HG03571 (cell line): ENCODE results near the gene NUPR2.
"Not testable (repeated sequence)": the region's sequence is repeated elsewhere in the genome, so short reads cannot be mapped to it uniquely, and the experiment has no call there.

Experiments
- ATAC-seq: cut with Tn5 transposase; IDR thresholded peaks from one replicate; pipeline ENCODE4 v1.9.1; 2021; ENCODE audit not compliant: unreplicated experiment

The NUPR2 gene

DNA sequence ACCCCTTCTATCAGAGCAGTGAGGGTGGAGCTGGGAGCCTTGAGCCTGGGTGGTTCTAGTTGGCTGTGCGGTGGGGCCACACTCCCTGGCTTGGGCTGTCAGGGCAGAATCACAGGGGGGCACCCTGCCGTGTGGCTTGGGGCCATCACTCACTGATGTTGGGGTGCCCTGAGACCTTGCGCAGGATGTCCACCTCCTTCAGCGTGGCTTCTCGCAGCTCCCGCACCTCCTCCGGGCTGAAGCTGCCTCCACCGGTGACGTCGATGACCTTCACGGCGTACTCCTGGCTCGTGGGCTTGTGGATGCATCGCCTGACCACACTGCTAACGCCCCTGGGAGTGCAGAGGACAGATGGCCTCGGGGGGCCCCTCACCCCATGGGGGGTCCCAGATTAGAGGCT lies 28.8 kb downstream of the NUPR2 start:
- ATAC-seq = no peak

DNA sequence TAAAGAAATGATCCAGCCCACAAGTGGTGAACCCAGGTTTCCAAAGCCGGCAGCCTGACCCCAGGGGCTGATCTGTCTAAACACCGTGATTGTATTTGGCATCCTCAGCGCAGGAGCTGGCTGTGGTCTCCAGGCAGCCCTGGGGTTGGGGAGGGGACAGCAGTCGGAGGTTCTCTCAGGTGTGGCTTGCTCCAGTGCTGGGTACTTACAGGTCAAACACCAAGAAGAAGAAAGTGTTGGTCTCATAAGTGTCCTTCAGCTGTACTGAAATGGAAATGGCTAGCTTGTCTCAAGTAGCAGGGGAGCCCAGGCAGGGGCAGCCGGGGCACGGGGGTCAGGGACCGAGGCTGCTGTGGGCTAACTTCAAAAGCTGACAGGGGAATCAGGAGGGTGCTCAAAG lies 29.5 kb downstream of the NUPR2 start:
- ATAC-seq = no peak

DNA sequence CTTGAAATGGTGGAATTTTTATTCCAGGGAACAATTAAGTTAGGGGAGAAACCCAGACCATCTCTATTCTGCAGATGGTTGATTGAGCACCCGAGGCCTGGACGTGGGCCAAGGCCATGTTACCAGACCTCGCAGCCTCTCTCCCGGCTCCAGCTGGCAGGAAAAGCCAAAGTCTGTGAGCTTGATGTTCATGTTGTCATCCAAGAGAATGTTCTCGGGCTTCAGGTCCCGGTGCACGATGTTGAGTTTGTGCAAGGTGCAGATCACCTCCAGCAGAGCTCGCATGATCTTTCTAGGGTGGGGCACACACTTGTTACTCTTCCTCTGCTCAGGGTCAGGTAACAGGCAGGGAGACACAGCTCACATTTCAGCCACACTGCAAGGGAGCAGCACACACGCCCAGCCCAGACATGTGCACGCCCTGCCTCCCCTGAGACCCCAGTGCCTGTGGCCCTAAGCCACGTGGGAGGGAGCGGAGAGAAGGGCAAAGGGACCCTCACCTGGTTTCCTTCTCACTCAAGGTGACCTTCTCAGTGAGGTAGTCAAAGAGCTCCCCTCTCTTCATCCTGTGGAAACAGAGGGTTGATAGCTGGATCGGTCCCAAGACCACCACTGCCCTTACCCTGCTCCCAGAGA lies 32.9 kb downstream of the NUPR2 start:
- no peak for ATAC-seq

DNA sequence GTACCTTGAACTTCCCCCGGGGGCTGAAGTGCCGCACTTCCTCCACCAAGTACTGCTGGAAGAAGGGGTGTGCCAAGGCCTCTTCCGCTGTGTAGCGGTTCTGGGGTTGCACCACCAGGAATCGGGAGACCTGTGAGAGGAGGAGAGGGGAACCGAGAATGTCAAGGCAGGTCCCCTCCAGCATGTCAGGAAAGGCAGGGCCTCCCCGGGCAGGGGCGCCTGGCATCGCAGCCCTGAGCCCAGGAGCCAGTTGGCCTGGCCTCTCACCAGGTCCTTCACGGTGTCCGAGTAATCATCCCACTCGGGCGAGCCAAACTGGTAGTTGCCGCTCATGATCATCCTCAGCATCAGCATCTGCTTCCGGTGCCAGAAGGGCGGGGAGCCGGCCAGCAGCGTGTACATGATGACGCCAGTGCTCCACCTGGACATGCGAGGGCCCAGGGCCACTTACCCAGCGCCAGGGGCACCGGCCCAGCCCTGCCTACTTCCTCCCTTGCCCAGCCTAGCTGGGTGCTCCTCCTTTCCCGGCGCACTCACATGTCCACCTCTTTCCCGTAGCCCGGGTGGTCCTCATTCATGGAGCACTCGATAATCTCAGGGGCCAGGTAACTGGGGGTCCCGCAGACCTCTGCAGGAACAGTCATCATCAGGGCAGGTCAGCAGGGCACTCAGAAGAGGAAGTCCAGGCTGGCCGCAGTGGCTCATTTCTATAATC lies 34.4 kb downstream of the NUPR2 start:
- ATAC-seq = no peak

DNA sequence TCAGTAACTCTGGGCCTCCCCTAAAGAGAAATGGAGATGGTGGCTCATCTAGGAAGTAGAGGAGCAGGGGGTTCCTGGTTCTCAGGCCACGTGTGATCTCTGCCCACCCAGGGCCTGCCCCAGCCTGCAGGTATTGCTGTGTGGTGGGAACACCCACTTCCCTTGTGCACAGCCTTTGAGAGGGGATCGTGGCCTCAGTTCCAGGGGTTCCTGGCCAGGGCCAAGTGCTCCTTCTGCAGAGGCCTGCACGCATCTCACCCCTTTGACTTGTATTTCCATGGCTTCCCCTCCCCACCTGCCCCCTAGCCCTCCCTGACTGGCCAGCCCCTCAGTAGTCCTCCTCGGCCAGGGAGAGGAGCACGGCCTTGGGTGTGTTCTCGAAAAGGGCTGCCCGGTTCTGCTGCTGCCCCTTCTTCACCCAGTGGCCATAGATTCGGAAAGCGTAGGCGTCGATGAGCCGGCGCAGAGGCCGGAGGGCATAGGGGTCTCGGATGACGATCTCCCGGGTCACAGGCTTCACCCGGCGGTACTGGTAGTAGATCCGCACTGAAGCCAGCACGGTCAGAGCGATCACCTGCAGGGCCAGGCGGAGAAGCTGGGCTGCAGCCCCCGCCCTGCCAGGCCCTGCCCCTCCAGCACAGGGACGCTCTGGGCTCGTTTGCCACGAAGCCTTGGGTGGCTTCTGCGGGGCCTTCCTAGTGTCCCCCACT lies 35.3 kb downstream of the NUPR2 start:
- not testable (repeated sequence) for ATAC-seq

DNA sequence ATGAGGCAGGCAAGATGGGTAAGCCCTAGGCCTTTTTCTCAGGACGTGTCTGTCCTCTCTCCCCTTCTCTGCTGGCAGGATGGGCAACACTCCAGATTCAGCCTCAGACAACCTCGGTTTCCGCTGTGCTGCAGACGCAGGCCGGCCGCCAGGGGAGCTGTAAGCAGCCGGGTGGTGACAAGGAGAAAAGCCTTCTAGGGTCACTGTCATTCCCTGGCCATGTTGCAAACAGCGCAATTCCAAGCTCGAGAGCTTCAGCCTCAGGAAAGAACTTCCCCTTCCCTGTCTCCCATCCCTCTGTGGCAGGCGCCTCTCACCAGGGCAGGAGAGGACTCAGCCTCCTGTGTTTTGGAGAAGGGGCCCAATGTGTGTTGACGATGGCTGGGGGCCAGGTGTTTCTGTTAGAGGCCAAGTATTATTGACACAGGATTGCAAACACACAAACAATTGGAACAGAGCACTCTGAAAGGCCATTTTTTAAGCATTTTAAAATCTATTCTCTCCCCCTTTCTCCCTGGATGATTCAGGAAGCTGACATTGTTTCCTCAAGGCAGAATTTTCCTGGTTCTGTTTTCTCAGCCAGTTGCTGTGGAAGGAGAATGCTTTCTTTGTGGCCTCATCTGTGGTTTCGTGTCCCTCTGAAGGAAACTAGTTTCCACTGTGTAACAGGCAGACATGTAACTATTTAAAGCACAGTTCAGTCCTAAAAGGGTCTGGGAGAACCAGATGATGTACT lies 36.6 kb downstream of the NUPR2 start:
- no peak for ATAC-seq

DNA sequence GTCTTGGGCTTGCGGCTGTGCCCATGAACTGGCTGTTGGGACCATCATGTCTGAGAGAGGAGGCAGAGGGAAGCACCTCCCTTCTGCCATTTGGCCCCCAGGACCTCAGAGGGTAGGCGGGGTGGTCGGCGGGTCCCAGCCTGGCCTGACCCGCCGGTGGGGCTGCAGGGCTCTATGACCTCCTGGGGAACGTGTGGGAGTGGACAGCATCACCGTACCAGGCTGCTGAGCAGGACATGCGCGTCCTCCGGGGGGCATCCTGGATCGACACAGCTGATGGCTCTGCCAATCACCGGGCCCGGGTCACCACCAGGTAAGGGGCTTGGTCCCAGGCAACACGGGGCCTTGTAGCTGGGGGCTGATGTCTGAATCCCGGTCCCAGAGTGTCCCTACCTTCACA lies 38.0 kb downstream of the NUPR2 start:
- ATAC-seq = no peak

DNA sequence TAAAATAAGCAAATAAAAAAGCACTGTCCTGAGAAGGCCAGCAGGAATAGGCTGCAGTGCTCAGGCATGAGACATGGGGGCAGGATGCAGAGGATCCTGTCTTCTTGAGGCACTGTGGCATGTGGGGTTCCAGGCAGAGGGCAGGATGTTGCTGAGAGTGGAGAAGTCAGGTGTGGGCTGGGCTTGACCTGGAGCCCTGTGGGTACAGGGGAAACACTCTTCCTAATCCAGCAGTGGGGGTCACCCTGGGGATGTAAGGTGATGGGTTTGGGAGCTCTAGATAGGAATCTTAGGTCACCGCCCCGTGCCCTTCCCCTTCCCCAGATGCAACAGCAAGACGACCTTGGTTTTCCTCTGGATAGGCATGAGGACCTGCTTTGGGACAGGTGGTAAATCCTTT lies 38.5 kb downstream of the NUPR2 start:
- no peak for ATAC-seq

DNA sequence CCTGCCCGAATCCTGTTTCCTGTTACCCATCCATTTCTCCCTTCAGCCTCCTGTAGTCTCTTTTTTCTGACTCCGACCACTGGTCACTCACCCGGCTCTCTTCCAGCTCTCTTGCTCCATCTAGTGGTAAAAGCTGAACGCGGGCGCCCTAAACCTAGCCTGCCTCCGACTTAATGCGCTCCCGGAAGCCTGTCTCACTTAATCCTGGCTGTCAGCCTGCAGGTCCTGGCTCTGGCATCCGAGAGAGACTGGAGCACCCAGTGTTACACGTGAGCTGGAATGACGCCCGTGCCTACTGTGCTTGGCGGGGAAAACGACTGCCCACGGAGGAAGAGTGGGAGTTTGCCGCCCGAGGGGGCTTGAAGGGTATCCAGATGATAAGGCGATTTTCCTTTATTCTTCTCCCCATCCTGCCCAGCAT lies 41.8 kb downstream of the NUPR2 start:
- ATAC-seq = peak; percentile 90

DNA sequence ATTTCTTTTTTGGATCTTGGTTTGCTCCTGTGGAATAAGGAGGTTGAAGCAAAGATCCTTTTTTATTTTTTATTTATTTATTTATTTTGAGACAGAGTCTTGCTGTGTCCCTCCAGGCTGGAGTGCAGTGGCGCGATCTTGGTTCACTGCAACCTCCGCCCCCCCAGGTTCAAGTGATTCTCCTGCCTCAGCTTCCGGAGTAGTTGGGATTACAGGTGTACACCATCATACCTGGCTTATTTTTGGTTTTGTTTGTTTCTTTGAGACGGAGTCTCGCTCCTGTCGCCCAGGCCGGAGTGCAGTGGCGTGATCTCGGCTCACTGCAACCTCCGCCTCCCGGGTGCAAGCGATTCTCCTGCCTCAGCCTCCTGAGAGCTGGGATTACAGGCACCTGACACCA lies 49.8 kb downstream of the NUPR2 start:
- ATAC-seq = not testable (repeated sequence)
